CD4-positive, alpha-beta T cell treated with Interleukin-6 for 4 hours (primary cell): ENCODE measurements around the gene ACTR10.

Source experiments
- DNase-seq: peaks from one replicate; pipeline ENCODE4 v3.0.0-alpha.2; 2020; ENCODE audit warnings: mixed read lengths

Gene ACTR10

DNA sequence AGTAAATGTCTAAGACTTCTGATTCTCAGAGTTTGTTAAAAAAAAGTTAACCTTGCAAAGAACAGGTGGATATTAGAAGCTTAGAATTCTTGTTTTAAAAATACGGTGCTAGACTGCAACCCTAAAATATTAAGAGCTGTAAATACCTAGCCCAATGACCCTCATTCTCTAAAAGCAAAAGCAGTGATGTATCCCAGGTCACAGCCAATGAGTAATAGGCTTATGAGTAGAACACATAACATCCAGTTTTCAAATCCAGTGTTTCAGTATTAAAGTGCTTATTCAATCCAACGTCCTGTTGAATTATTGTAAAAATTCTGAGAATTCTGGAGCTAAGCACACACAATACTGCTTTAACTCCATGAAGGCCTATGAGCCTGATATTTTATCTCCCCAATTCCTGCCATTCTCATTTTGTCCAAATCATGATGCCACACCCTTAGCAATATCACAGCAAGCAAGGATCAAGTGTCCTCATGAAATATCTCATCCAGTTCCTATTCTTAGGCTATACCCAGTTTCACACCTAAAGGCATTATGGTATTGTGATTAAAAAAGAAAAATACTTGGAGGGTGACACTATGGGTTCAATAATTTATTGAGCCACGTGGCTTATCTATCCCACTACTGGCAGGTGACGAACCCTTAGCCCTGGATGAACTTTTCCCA is 83.1 kb downstream of the ACTR10 start:
- DNase-seq, result no peak

DNA sequence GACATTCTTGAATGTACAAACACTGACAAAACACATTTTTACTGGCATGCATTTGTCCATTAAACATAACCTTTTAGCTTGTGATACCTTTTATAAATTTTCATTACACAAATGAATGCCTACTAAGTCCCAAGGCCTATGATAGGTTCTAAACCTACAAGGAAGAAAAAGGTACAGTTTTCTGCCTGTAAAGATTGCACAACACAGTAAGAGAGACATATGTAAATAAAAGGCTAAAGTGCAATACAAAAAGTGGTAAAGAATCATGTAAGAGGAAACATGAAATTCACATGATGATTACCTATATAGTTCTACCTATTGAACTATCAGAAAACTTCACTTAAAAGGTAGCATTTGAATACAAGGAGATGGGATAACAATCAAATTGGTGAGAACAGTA is 83.8 kb downstream of the ACTR10 start:
- no peak for DNase-seq

DNA sequence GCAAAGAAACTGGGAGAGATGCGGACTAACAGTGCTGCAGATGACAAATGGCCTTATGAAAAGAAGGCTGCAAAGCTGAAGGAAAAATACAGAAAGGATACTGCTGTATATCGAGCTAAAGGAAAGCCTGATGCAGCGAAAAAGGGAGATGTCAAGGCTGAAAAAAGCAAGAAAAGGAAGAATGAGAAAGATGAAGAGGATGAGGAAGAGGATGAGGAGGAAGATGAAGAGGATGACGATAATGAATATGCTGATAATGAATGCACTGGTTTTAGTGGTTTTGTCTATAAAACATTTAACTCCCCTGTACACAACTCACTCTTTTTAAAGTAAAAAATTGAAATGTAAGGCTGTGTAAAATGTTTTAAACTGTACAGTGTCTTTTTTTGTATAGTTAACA is 85.2 kb downstream of the ACTR10 start:
- DNase-seq, result no peak
